HepG2 (cell line): ENCODE results near the gene IPMK. TPM values are rescaled to one million over a fixed set of nuclear protein-coding genes. Genes with fewer than 3 reads are reported as not detected.

Source experiments
- CBFB ChIP-seq: sonication (generic); formaldehyde crosslinking; IDR thresholded peaks from 2 replicates; pipeline ENCODE4 v1.4.0; 2020; ENCODE audit warnings: missing genetic modification reagents
- ELF1 ChIP-seq: sonication (generic); formaldehyde crosslinking; IDR thresholded peaks from 2 replicates; pipeline ENCODE4 v1.4.0; 2020; ENCODE audit warnings: missing genetic modification reagents
- GABPB1 ChIP-seq: IDR thresholded peaks from 2 replicates; pipeline ENCODE4 v1.6.1; 2016; ENCODE audit warnings: mild to moderate bottlenecking, missing genetic modification reagents, moderate library complexity, missing compliant biosample characterization
- HIVEP1 ChIP-seq: sonication (generic); formaldehyde crosslinking; IDR thresholded peaks from 2 replicates; pipeline ENCODE4 v1.4.0; 2020; ENCODE audit warnings: mild to moderate bottlenecking, missing genetic modification reagents
- HMG20B ChIP-seq: conservative IDR thresholded peaks from 2 replicates; pipeline ENCODE4 v1.6.1; 2016; ENCODE audit warnings: missing genetic modification reagents, missing compliant biosample characterization
- HOXA9 ChIP-seq: sonication (generic); formaldehyde crosslinking; IDR thresholded peaks from 2 replicates; pipeline ENCODE4 v1.8.1; 2022; ENCODE audit warnings: missing genetic modification reagents, mild to moderate bottlenecking, moderate library complexity, borderline replicate concordance
- KDM5B ChIP-seq: sonication (generic); formaldehyde crosslinking; IDR thresholded peaks from 2 replicates; pipeline ENCODE4 v1.4.0; 2020; ENCODE audit warnings: missing genetic modification reagents, mild to moderate bottlenecking, borderline replicate concordance
- MZF1 ChIP-seq: sonication (generic); formaldehyde crosslinking; IDR thresholded peaks from 2 replicates; pipeline ENCODE4 v1.8.1; 2023; ENCODE audit warnings: mild to moderate bottlenecking, missing genetic modification reagents, borderline replicate concordance
- REL ChIP-seq: sonication (generic); formaldehyde crosslinking; conservative IDR thresholded peaks from 2 replicates; pipeline ENCODE4 v1.8.0; 2022; ENCODE audit warnings: mild to moderate bottlenecking, missing genetic modification reagents, moderate library complexity
- SIN3A ChIP-seq: IDR thresholded peaks from 2 replicates; pipeline ENCODE4 v1.6.1; 2011; ENCODE audit warnings: low read depth, mild to moderate bottlenecking, control low read depth, low read length, borderline replicate concordance
- SP2 ChIP-seq: sonication (generic); formaldehyde crosslinking; IDR thresholded peaks from 2 replicates; pipeline ENCODE4 v1.5.1; 2020; ENCODE audit warnings: mild to moderate bottlenecking, missing genetic modification reagents
- ZNF749 ChIP-seq: sonication (generic); formaldehyde crosslinking; IDR thresholded peaks from 2 replicates; pipeline ENCODE4 v1.8.0; 2022; ENCODE audit warnings: mild to moderate bottlenecking, missing genetic modification reagents, moderate library complexity, borderline replicate concordance
- ZNF772 ChIP-seq: sonication (generic); formaldehyde crosslinking; IDR thresholded peaks from 2 replicates; pipeline ENCODE4 v1.5.0; 2020; ENCODE audit warnings: mild to moderate bottlenecking, missing genetic modification reagents
- ZSCAN31 ChIP-seq: sonication (generic); formaldehyde crosslinking; IDR thresholded peaks from 2 replicates; pipeline ENCODE4 v1.5.0; 2020; ENCODE audit warnings: low read depth, mild to moderate bottlenecking, missing genetic modification reagents
- polyA plus RNA-seq, 8 experiments: library from polyadenylated mRNA; depleted of rRNA in 3 of 8; stranded (reverse) in 7 of 8; unstranded in 1 of 8; fragments of >200 nt; fragmentation: Illumina TruSeq in 4 of 8; extraction: Trizol in 4 of 8; gene quantifications; 2 replicates each; pipeline versions ENCODE4 v1.2.1 to v1.2.3, GENCODE V29; 2011 to 2016; ENCODE audit warnings: low read depth in 4 of 8, missing spikeins in 1 of 8, mixed read lengths in 1 of 8; ENCODE audit not compliant: insufficient read depth in 1 of 8
- total RNA-seq, 5 experiments: library from RNA; depleted of rRNA; stranded (reverse); fragments of >200 nt; fragmentation: Illumina TruSeq; extraction: Trizol; gene quantifications; 2 replicates each; pipeline ENCODE4 v1.2.3, GENCODE V29; 2016; ENCODE audit warnings: low read depth in 1 of 5
- TF ChIP-seq, protein P1 (sequence below): sonication (generic); formaldehyde crosslinking; IDR thresholded peaks from 2 replicates; pipeline ENCODE4 v1.5.1; 2020; ENCODE audit warnings: missing genetic modification reagents, mild to moderate bottlenecking, borderline replicate concordance
- TF ChIP-seq, protein P2 (sequence below): sonication (generic); formaldehyde crosslinking; IDR thresholded peaks from 2 replicates; pipeline ENCODE4 v1.9.0; 2021; ENCODE audit warnings: mild to moderate bottlenecking, missing genetic modification reagents
- TF ChIP-seq, protein P3 (sequence below): sonication (generic); formaldehyde crosslinking; IDR thresholded peaks from 2 replicates; pipeline ENCODE4 v1.4.0; 2020; ENCODE audit warnings: low read depth, missing genetic modification reagents

Gene IPMK
- total and polyA plus RNA-seq, 2 of the 13 experiments (the other 11 are each of a cell fraction or from before 2014, with no cell fraction given) = 2.7 to 3.9 TPM

DNA sequence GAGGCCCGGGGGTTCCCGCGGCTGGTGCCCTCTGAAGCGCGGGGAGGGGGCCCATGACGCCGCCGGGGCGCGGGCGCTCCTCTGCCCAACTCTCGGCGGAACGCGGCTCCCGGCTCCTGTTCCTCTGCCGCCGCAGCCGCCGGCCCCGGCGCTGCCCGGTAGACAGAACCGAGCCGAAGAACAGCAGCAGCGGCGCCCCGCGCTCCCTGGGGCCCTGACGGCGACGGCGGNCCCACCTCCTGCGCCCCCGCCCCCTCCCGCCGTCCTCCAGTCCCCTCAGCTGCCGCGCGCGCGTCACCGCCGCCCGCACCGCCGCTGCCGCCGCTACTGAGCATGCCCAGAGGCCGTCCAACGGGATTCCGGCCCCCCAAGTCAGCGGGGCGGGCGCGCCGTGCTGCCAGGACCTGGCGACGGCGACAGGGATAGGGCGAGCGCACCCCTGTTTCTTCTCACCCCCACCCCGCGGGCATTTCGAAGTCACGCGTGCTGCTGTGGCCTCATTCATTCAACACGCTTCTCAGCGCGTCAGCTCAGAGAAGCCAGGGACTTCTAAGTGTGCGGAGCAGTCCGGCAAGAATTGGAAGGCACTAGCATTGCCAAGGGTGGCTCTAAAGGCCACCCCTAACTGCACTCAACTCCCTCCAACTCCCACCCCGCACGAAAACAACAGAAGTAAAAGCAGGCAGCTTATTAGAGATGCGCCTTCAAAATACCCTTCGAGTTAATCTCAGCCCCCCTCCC is at the start of gene IPMK (continued):
- TF ChIP-seq, protein P1, sequence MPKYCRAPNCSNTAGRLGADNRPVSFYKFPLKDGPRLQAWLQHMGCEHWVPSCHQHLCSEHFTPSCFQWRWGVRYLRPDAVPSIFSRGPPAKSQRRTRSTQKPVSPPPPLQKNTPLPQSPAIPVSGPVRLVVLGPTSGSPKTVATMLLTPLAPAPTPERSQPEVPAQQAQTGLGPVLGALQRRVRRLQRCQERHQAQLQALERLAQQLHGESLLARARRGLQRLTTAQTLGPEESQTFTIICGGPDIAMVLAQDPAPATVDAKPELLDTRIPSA (CRISPR knock-in tag) = peak; percentile 26; the same call in 1 of the 2 replicates
- TF ChIP-seq, protein P2, sequence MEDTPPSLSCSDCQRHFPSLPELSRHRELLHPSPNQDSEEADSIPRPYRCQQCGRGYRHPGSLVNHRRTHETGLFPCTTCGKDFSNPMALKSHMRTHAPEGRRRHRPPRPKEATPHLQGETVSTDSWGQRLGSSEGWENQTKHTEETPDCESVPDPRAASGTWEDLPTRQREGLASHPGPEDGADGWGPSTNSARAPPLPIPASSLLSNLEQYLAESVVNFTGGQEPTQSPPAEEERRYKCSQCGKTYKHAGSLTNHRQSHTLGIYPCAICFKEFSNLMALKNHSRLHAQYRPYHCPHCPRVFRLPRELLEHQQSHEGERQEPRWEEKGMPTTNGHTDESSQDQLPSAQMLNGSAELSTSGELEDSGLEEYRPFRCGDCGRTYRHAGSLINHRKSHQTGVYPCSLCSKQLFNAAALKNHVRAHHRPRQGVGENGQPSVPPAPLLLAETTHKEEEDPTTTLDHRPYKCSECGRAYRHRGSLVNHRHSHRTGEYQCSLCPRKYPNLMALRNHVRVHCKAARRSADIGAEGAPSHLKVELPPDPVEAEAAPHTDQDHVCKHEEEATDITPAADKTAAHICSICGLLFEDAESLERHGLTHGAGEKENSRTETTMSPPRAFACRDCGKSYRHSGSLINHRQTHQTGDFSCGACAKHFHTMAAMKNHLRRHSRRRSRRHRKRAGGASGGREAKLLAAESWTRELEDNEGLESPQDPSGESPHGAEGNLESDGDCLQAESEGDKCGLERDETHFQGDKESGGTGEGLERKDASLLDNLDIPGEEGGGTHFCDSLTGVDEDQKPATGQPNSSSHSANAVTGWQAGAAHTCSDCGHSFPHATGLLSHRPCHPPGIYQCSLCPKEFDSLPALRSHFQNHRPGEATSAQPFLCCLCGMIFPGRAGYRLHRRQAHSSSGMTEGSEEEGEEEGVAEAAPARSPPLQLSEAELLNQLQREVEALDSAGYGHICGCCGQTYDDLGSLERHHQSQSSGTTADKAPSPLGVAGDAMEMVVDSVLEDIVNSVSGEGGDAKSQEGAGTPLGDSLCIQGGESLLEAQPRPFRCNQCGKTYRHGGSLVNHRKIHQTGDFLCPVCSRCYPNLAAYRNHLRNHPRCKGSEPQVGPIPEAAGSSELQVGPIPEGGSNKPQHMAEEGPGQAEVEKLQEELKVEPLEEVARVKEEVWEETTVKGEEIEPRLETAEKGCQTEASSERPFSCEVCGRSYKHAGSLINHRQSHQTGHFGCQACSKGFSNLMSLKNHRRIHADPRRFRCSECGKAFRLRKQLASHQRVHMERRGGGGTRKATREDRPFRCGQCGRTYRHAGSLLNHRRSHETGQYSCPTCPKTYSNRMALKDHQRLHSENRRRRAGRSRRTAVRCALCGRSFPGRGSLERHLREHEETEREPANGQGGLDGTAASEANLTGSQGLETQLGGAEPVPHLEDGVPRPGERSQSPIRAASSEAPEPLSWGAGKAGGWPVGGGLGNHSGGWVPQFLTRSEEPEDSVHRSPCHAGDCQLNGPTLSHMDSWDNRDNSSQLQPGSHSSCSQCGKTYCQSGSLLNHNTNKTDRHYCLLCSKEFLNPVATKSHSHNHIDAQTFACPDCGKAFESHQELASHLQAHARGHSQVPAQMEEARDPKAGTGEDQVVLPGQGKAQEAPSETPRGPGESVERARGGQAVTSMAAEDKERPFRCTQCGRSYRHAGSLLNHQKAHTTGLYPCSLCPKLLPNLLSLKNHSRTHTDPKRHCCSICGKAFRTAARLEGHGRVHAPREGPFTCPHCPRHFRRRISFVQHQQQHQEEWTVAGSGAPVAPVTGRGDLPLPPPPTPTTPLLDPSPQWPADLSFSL (CRISPR knock-in tag) = 0 out of 2 replicates have a peak, but pooled peaks have one; percentile 15
- TF ChIP-seq MZF1 (peak; percentile 87; the same call in 1 of the 2 replicates), HOXA9 (CRISPR knock-in tag) (0 out of 2 replicates have a peak, but pooled peaks have one; percentile 42), CBFB (CRISPR knock-in tag) (0 out of 2 replicates have a peak, but pooled peaks have one; percentile 40), SIN3A (peak; percentile 98), ZNF772 (CRISPR knock-in tag) (0 out of 2 replicates have a peak, but pooled peaks have one; percentile 30), GABPB1 (CRISPR knock-in tag) (peak; percentile 64; the same call in 1 of the 2 replicates), ZNF749 (CRISPR knock-in tag) (peak; percentile 76; the same call in 1 of the 2 replicates), ZSCAN31 (CRISPR knock-in tag) (0 out of 2 replicates have a peak, but pooled peaks have one; percentile 67), ELF1 (CRISPR knock-in tag) (0 out of 2 replicates have a peak, but pooled peaks have one; percentile 23), HMG20B (no peak), HIVEP1 (CRISPR knock-in tag) (peak; percentile 48; the same call in 1 of the 2 replicates), SP2 (CRISPR knock-in tag) (peak; percentile 69), KDM5B (CRISPR knock-in tag) (peak; percentile 49; the same call in 1 of the 2 replicates), REL (peak; percentile 59; the same call in 1 of the 2 replicates)
- TF ChIP-seq, protein P3, sequence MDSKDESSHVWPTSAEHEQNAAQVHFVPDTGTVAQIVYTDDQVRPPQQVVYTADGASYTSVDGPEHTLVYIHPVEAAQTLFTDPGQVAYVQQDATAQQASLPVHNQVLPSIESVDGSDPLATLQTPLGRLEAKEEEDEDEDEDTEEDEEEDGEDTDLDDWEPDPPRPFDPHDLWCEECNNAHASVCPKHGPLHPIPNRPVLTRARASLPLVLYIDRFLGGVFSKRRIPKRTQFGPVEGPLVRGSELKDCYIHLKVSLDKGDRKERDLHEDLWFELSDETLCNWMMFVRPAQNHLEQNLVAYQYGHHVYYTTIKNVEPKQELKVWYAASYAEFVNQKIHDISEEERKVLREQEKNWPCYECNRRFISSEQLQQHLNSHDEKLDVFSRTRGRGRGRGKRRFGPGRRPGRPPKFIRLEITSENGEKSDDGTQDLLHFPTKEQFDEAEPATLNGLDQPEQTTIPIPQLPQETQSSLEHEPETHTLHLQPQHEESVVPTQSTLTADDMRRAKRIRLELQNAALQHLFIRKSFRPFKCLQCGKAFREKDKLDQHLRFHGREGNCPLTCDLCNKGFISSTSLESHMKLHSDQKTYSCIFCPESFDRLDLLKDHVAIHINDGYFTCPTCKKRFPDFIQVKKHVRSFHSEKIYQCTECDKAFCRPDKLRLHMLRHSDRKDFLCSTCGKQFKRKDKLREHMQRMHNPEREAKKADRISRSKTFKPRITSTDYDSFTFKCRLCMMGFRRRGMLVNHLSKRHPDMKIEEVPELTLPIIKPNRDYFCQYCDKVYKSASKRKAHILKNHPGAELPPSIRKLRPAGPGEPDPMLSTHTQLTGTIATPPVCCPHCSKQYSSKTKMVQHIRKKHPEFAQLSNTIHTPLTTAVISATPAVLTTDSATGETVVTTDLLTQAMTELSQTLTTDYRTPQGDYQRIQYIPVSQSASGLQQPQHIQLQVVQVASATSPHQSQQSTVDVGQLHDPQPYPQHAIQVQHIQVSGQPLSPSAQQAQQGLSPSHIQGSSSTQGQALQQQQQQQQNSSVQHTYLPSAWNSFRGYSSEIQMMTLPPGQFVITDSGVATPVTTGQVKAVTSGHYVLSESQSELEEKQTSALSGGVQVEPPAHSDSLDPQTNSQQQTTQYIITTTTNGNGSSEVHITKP (CRISPR knock-in tag) = 0 out of 2 replicates have a peak, but pooled peaks have one; percentile 28
